NB4 (cell line): ENCODE data around the gene SMAD7.

Experiments used
- DNase-seq: peaks from one replicate; pipeline ENCODE4 v3.0.0; 2010; ENCODE audit warnings: low read depth
- H3K4me3 ChIP-seq: one replicate; pipeline ENCODE4 v1.5.1; 2011; ENCODE audit warnings: mild to moderate bottlenecking, low read depth, low read length, moderate library complexity
- CTCF ChIP-seq: IDR thresholded peaks from one replicate; pipeline ENCODE4 v1.5.1; 2012; ENCODE audit warnings: low read depth, low read length
- MYC ChIP-seq: IDR thresholded peaks from 2 replicates; pipeline ENCODE4 v1.6.1; 2011; ENCODE audit warnings: low read depth, low read length
- POLR2A ChIP-seq: IDR thresholded peaks from 2 replicates; pipeline ENCODE4 v1.6.1; 2011; ENCODE audit warnings: mild to moderate bottlenecking; ENCODE audit not compliant: insufficient read length; ENCODE audit errors: extremely low read depth
- TF ChIP-seq, protein P1 (sequence below): IDR thresholded peaks from 2 replicates; pipeline ENCODE4 v1.6.1; 2011; ENCODE audit warnings: low read depth, low read length

The SMAD7 gene

DNA sequence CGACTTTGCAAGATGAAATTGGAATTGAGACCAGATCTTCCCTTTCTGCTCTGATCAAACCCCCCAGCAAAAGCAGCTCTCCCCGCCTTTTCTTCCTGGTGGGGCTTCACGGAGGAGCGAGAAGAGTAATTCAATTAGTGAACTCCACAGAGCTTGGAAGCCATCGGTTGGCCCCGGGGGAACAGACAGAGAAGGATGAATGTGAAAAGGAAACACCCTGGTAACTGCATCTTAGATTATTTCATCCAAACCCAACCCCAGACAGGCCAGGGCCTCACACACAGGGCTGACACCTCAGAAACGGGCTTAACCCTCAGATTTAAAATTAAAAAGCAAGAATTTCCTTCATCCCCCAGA, 18.3 kb downstream of the SMAD7 start:
- DNase-seq, result peak; percentile 33
- no peak overlapping the region for H3K4me3 ChIP-seq
- TF ChIP-seq, protein P1, sequence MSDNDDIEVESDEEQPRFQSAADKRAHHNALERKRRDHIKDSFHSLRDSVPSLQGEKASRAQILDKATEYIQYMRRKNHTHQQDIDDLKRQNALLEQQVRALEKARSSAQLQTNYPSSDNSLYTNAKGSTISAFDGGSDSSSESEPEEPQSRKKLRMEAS, result no peak
- TF ChIP-seq CTCF (no peak), MYC (no peak), POLR2A (no peak)

DNA sequence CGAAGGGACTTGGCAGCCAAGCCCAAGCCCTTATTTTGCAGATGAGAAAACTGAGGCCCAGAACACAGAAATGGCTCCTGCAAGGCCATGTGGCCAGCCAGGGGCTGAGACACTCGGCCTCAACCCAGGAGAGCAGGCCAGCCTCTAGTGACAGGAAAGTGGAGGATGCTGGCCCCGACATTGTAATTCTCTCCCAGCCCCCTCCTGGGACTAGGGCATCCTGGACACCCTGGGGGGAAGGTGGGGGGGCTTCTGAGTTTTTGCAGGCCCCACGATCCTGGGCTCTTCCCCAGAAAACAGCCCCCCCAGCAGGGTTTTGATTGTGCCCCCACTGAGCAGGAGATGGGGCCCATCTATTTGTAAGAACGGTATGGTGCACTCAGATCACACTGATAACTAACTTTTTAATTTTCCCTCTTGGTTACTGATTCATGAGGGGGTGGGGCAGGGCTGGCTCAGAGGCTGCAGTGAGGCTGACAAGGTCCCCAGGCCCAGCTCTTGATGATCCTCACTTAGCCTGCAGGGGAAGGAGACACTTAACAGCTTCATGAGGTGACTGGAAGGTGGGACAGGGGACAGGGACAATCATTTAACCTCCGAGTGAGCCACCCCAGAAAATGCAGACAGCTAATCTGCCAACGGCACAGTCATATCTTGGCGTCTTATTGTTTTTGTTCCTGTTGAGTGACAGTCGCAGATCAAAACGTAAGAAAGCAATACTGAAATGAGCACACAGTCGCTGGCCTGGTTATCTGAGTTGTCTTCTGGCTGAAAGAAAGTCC, 18.9 kb downstream of the SMAD7 start:
- TF ChIP-seq MYC, result no peak
- peak; percentile 37 for DNase-seq
- no peak overlapping the region for H3K4me3 ChIP-seq

GRCh38 chr18:48930926-48931325, 19.8 kb downstream of the SMAD7 start:
- H3K4me3 ChIP-seq, result no peak overlapping the region
- DNase-seq, result no peak
- TF ChIP-seq, protein P1, result no peak
- no peak for TF ChIP-seq CTCF
- no peak for TF ChIP-seq POLR2A
- no peak for TF ChIP-seq MYC

DNA sequence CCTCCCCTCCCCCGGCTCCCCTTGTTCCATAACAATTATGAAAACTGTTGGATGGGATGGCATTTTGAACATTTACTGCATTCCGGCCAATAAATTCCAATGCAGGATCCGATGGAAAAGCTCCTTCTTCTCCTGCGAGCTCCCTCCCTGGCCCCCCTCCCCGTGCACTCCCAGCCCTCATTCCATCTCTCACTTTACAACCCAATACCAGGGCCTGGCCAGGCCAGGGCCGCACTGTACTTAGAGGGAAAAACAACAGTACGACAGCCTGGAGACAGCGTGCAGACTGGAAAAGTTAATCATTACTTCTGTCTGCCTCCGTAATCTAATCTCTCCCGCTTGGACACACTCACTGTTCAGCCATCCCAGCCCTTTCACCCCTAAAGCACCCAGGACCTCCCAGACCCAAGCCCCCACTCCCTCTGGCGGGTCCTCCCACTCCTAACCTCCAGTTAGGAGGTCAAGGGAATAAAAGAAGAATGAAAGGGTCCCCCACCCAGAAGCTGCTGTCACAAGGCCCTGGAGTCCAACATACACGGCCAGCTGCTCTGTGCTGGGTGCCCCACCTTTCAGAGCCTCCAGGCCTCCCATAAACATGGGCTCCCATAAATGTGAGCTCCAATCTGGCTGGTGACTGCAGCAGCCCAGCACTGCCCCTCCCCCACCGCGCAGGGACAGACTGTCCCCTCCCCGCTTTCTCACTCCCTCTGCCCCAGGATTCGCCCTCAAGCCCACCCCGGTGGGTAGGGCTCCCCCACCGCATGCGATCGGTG, 20.6 kb downstream of the SMAD7 start:
- H3K4me3 ChIP-seq, result no peak overlapping the region
- TF ChIP-seq POLR2A, result no peak
- TF ChIP-seq, protein P1, result no peak
- no peak for TF ChIP-seq MYC
- TF ChIP-seq CTCF, result no peak
- DNase-seq, result no peak

- H3K4me3 ChIP-seq, result no peak overlapping the region
- TF ChIP-seq MYC (no peak), POLR2A (no peak), CTCF (no peak)
- TF ChIP-seq, protein P1, result no peak
- no peak for DNase-seq
These were observed 21.6 kb downstream of the SMAD7 start for GRCh38 chr18:48929212-48929612.

- peak; percentile 80 for DNase-seq
- no peak for TF ChIP-seq MYC
- no peak for TF ChIP-seq POLR2A
- TF ChIP-seq, protein P1, result no peak
- TF ChIP-seq CTCF, result no peak
- no peak overlapping the region for H3K4me3 ChIP-seq
These were observed 22.0 kb downstream of the SMAD7 start for GRCh38 chr18:48928787-48929186.
